NCI-H2029 (cell line): Measurements from ENCODE around the gene AFF3.
"Not testable (repeated sequence)": the region's sequence is repeated elsewhere in the genome, so short reads cannot be mapped to it uniquely, and the experiment has no call there.

Source experiments
- DNase-seq: peaks from one replicate; lab custom pipeline; 2025; lab: John Stamatoyannopoulos, UW

The AFF3 gene

DNA sequence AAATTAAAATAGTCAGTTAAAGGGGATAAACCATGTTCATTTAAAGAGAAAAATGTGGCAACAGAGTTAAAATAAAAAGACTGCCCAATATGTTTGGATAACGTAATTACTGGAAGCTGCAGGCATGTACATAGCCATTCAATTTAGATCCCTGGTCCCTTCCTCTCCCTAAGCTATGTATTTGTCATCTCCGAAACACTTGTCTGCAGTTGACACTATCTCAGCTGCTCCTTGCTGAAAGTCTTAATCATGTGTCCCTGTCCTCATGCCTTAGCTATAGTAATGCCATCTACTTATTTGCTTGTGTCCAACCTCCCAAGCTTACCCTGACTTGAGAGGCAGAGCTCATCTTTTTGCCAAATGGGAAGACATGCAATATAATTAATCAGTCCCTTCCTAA is 478.7 kb downstream of the AFF3 start:
- no peak for DNase-seq

DNA sequence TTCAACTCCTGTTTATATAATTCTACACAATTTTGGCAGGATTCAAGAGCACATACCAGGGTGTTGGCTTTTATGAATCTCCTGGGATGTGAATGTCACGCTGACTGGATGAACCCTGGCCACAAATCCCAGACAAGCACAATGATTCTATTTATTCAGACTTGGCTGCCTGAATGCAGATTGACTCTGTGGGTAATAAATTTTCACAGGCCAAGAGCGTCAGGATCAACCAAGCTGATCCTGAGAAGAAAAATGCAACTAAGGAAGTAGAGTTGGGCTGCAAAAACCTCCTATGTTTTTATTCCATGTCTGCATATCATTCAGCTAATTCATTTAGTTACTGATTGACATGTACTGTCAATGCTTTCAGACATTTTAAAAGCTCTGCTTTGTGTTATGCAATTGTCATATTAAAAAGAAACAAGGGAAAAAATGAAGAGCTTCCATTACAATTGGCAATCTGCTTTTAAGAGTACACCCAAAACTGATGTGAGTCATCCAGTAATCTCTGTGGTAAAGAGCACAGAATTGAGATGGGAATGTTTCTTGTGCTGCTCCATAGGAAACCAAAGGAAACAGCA is 479.5 kb downstream of the AFF3 start:
- no peak for DNase-seq

DNA sequence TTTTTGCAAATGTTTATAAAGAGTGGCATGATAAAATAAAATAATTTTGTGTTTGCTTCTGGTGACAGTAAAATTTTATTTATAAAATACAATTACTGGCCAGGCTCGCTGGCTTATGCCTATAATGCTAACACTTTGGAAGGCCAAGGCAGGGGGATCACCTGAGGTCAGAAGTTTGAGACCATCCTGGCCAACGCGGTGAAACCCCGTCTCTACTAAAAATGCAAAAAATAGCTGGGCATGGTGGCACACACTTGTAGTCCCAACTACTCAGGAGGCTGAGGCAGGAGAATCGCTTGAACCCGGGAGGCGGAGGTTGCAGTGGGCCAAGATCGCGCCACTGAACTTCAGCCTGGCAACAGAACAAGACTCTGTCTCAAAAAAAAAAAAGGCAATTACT is 480.6 kb downstream of the AFF3 start:
- not testable (repeated sequence) for DNase-seq

DNA sequence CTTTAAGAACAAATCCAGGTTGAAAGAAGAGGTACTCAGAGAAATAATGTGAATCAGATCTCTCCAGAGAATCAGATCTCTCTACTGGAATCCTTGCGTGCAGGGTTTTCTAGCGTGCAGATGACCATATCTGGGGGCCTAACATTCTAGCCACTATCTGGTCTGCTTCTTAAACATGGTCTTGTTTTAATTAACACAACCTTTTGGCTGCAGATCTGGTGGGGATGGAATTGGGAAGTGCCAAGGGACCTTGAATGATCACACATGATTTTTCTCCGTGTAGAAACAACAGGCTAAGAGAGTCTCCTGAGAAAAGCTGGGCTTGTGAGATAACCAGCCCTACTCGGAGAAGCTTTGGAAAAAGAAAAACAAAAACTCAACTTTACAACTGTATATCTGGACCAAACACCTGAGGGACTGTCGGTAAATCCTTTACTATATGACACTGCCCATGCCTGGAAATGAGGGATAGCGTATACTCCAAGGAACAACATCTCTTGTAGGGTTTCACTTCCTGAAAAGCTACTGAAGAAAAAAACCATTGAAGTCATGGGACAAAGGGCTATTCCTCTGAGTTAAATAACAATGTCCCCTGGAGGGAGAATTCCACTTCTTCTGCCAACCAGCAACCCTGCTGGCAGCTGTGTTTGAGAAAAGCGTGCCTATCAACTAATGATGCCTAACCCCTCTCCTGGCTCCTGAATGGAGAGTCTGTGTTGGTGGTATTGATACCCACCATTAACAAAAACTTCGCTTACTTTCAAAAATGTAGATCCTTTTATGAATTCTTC is 481.6 kb downstream of the AFF3 start:
- no peak for DNase-seq

DNA sequence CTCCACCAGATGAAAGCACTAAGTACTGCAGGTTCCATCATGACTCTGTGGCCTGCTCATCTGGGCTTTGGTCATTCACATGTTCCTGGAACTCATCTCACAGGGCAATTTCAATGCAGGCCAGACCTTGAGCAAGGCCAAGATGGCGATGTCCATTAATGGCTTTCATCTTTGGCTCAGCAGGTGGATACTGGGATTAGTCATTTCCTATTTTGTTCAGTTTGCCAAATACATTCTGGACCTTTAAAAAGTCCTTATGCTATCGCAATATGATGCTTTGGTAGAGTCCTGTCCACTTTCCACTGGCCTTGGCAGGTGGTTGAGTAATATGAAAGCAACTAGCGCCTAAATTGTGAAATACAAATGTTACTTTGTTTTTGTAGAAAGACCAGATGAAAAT is 482.5 kb downstream of the AFF3 start:
- no peak for DNase-seq

DNA sequence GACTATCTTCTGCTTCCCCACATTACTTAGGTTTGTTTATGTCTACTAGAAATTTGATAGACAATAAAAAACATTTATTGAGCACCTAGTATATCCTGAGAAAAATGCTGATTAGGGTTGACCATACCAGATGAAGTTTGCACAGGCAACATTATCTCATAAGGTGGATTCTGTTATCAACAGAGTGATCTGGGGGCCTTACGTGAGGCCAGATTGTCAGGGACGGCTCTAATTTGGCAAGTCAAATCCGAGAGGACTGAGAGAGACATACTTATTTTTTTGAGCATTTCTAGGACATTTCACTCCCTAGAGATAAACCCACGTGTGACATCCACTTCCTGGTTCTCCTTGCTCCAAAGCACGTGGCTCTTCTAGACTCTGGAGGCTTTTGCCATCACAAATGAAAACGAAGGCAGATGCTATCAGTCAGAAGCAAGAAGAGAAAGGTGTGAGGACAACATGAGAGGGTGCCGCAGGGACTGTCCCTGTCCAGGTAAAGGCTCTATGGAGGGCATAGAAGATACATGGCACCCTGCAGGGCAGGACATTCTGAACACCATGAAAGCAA is 484.6 kb downstream of the AFF3 start:
- no peak for DNase-seq

DNA sequence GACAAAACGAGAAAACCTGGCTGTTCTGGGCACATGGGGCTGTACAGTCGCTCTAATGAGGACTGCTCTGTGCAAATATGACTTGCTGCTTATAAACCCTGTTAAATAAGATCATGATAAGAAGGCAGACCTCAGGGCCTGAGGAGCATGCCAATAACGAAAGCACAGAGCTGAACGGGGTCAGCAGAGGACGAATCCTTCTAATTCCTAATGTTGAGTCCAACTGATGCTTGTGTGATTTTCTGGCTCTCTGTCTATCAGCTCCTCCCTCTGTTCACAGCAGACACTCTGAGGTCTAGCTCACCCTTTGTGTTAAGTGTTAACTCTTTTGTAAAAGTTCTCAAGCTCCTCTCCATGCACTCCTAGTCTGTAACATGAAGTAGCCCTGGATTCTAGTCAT is 485.4 kb downstream of the AFF3 start:
- no peak for DNase-seq

DNA sequence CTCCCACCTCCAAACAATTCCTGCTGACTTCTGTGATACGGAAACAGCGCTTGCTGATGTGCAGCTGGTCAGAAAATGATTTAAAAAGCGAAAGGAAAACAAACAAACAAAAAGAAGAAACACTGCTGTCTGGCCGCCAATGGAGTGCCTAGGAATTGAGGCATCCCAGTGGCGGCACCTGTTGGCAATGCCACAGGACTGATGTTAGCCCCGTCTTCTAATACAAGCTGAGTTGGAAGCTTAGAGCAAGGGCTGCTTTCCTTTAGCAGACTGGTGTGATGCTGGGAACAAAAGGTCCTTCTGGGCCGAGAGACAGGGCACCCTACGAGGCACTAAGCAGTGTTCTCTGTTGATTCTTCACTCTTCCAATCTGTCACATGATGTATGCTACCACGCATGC is 489.0 kb downstream of the AFF3 start:
- no peak for DNase-seq

DNA sequence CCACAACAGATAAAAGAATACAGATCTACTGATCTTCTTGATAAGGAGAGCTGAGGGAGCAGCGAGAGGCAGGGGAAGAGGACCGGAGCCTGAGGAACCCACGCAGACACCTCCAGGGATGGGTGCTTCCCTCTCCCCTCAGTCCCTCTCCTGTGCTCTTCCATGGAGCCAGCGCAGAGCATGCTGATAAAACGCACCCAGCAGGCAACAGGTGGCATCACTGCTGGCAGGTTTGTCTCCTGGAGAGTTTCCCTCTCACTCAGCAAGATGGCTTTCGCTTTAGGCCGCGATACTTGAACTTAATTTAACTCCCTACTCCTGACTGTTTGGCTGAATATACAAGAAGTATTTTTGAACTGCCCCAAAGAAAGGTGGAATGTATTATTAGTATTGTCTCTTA is 489.5 kb downstream of the AFF3 start:
- no peak for DNase-seq

DNA sequence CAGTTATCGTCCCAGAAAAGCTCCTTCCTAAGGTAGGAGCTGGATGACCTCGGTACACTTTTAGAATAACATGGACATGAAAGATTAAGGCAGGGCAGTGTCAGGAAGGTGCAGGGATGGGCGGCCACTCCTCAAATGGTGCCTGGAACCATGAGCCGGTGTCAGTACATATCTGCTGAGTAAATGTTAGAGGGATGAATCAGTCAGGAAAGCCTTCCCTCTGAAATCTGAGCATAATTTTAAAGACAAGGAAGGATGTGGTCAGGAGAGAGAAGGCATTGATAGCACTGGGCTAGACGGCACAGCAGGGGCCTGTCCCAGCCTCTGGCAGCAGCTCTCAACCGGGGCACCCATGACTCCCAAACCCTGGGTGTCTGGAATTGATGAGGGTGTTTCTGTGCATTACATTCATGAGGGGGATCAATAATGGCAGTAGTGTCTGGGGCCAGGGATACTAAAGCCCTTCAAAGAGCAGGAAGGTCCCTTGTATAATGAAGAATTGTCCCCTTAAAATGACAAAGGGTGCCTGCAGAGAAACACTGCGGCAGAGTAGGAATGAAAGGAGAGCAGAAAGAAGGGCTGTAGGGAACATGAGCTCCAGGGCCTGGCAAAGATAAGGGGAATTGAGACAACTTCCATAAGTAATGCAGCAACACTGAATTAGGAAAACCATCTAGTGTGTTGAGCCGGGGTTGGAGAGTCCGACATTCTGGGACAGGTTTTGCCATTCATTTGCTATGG is 490.3 kb downstream of the AFF3 start:
- DNase-seq = no peak

DNA sequence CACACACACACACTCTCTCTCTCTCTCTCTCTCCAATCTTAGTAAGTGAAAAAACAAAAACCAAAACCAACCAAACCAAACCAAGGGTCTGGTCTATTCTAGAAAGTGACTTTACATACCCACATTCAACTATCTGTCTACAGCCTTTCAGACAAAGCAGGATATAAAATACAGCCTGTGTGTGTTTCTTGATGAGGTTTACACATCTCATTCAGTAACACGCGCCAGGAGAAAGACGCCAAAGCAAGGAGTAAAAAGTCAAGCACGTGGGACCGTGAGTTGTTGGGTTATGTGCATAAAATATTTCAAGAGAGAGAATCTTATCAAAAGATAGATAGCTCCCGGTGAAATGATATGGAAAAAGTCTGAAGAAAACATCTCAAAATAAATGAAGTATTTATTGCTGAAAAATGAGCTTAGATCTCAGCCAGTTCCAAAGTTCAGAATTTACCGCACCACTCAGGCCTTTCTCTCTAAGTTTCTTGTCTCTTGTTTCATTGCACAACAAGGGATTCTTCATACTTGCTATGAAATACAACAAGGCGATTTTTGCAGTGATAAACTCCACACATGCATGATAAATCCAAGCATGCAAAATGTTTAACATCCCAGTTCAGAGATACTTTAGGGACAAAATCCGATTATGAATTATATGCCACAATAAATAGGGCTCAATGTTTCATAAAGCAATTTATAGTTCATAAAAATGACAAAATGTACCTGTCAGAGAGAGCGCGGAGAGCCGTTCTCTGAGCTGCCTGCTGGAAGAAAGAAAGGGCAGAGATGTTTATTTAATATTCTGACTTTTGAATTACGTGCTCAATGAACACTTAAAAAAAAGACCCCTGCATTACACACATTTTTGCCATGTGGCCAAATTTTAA is 493.2 kb downstream of the AFF3 start:
- no peak for DNase-seq

DNA sequence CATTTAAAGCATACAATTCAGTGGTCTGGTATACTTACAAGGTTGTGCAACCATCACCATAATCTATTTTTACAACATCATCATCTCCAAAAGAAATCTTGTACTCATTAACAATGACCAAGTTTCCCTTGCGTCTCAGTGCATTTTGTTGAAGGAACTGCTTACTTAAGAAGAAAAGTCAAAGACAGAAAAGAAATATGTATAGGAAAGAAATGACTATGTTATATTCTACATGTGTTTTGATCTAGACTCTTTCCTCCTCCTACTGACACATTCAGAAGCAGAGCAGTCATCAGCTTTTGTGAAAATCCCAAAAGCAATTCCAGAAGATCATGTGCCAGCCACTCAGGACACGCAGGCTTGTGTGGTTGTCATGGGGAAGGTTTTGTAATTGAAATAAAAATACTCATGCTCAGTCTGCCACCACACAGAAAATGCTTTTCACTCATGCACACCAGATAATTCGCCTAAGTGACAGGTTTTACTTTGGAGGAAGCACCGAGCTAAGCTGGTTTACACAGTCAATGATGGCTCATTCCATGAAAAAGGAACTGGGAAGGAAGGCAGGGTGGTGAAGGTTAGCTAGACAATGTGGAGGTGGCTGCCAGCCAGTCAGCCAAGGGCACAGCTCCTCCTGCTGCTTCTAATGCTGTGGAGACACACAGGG is 494.1 kb downstream of the AFF3 start:
- no peak for DNase-seq

DNA sequence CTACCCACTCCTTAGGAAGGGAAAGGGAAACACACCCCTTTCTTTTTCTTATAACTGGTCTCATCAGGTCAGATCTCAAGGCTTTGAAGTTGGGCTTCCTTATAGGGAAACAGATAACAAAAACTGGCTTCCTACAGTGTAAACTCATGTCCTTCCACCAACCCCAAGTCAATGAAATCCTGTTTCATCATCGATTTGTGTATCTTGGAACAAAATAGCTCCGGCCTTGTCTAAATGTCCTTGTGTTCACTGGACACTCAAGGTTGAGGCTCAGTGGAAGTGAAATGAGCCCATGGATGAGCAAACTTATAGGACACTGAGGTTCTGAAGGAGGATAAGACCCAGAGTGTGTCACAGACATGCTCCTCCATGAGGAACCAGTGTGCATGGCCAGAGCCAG is 496.4 kb downstream of the AFF3 start:
- no peak for DNase-seq

DNA sequence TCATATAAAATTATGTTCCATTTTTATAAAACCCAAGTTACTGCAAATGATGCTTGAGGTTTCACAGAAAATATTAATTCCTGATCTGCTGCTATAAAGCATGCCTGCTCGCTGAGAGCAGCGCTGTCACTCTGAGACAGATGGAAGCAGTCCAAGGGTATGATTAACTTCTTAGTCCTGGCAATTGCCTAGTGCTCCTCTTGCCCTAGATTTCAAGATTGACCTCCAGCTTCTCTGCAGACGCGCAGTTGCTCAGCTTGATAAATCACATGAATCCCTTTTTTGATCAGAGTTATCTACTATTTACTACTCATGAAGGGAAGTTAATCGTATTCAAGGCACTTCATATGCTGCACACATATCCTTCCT is 498.0 kb downstream of the AFF3 start:
- no peak for DNase-seq

DNA sequence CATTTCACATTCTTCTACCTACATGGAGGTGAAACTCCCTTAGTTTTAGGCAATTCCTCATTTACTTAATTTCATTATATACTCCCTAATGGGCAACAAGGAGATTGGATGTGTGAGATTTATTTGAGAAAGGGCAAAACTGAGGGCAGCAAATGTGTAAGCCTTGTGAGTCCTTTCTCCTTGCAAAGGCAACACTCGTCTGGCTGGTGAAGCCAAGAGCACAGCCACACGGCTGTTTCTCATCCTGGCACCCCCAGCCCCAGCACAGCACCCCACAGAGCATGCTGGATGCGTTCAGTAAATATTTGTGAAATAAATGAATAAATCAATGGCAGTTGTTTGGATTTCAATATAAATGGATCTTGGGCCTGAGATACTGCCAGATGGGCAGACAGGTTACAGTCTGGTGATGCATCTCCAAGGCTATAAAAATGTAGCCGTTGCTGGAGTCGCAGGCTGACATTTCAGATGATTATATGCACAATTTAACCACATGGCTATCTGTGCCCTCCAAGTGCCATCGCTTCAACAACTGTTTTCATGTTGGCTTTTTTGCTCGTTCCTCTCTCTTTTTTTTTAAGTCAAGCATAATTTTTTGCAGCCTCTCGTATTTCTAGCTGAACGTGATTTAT is 498.5 kb downstream of the AFF3 start:
- no peak for DNase-seq

DNA sequence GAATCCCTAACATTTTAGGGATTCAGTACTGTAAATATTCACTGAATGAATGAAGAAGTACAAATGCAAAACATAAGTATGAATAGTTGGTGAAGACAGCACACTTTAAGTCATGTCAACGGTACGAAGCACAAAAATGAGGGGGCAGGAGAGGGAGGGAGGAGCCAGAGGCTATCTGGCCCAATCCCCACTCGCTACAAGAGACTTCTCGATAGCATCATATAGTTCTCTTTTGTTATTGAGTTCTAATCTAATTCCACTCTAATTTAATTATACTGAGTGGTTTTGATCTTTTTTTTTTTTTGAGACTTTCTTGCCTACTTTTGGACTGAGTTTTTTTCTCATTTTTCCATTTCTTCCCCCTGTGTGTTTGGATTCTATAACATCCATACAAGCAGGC is 500.4 kb downstream of the AFF3 start:
- no peak for DNase-seq

DNA sequence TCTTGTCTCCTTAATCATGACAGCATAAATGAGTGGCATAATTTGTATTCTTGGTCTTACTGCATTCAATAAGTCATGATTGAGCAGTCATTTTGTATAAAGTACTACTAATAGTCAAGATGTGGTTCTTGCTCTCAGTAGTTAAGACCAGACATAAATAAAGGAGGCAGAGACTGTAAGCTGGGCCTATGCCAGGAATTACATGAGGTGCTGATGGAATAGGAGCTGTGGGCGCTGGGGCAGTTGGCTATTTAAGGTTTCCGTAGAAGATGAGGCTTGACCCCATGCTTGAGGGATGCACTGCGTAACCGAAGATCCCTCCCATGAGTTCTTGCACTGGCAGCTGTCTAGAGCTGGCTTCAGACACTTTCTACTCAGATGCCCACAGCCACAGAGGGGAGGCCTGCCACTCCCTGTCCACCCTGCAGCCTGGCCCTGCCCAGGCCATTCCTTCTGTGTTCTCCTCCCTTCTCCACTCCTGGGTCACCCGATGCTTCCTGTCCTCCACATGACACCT is 501.7 kb downstream of the AFF3 start:
- DNase-seq = no peak

DNA sequence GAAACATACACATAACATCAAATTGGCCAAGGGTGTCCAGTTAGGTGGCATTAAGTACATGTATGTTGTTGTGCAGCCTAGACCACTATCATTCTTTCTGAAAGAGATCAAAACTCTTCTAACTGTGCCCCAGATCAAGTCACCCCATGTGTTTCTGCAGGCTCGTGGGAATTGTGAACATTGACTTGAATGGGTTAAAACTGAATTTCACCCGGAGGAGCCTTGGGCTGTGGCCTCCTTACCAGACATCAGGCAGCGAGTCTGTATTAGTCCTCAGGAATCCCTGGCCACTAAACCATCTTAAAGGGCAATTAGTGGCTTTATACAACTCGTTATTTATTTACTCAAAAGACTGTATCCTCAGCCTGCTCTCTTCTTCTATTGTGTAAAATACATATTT is 503.6 kb downstream of the AFF3 start:
- no peak for DNase-seq

DNA sequence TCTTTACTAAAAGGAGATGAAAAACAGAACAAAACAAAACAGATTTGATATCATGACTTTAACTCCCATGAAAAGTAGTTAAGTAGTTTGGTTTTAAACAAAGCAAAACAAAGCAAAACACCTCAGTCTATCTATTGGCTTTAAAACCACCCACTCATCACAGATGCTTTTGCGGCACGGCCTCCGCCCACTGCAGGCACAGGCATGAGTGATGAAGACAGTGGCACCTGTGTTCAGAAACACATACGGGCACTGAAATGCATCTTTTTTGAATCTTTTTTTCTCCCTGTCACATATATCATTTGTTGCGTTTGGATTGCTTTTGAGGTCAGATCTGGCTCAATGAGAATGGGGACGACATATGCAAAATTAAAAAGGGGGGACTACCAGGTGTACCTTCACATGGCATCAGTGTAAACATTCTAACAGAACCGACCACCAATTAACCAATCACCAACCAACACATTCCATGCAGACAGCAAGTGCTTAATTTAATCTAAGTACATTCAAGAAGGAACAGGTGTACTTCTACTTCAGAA is 505.2 kb downstream of the AFF3 start:
- no peak for DNase-seq
